Endothelial cell of umbilical vein (primary cell): ENCODE results near the gene KRT8.

ENCODE experiments used
- EZH2 ChIP-seq: IDR thresholded peaks from 2 replicates; pipeline ENCODE4 v1.6.1; 2012; ENCODE audit warnings: borderline replicate concordance, low read depth, mild to moderate bottlenecking, moderate library complexity, low read length, inconsistent platforms; ENCODE audit not compliant: severe bottlenecking
- JUN ChIP-seq: IDR thresholded peaks from 2 replicates; pipeline ENCODE4 v1.6.1; 2011; ENCODE audit warnings: borderline replicate concordance, low read depth; ENCODE audit not compliant: insufficient read length, insufficient read depth
- POLR2A ChIP-seq: IDR thresholded peaks from 2 replicates; pipeline ENCODE4 v1.6.1; 2012; ENCODE audit warnings: low read depth, mild to moderate bottlenecking, control low read depth, low read length
- POLR2AphosphoS5 ChIP-seq: IDR thresholded peaks from 2 replicates; pipeline ENCODE4 v1.6.1; 2012; ENCODE audit warnings: low read depth, mild to moderate bottlenecking, control low read depth, low read length, moderate library complexity; ENCODE audit not compliant: insufficient read depth
- TF ChIP-seq, protein P1 (sequence below), 2 donors: IDR thresholded peaks; 1 replicate in 1 of 2; 2 replicates in 1 of 2; pipeline ENCODE4 v1.5.1; 2011; ENCODE audit warnings: low read length in 2 of 2, mild to moderate bottlenecking in 2 of 2, moderate library complexity in 2 of 2, control low read depth in 1 of 2, inconsistent platforms in 1 of 2, low read depth in 1 of 2; ENCODE audit not compliant: insufficient read depth in 1 of 2; ENCODE audit errors: extremely low read depth in 1 of 2

DNA sequence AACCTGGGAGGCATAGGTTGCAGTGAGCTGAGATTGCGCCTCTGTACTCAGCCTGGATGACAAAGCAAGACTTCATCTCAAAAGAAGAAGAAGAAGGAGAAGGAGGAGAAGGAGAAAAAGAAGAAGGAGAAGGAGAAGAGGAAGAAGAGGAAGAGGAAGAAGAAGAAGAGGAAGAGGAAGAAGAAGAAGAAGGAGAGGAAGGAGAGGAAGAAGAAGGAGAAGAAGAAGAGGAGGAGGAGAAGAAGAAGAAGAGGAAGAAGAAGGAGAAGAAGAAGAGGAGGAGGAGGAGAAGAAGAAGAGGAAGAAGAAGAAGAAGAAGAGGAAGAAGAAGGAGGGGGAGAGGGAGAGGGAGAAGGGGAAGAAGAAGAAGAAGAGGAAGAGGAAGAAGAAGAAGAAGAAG is 12.9 kb upstream of the KRT8 start:
- no peak for TF ChIP-seq POLR2A
- TF ChIP-seq, protein P1, sequence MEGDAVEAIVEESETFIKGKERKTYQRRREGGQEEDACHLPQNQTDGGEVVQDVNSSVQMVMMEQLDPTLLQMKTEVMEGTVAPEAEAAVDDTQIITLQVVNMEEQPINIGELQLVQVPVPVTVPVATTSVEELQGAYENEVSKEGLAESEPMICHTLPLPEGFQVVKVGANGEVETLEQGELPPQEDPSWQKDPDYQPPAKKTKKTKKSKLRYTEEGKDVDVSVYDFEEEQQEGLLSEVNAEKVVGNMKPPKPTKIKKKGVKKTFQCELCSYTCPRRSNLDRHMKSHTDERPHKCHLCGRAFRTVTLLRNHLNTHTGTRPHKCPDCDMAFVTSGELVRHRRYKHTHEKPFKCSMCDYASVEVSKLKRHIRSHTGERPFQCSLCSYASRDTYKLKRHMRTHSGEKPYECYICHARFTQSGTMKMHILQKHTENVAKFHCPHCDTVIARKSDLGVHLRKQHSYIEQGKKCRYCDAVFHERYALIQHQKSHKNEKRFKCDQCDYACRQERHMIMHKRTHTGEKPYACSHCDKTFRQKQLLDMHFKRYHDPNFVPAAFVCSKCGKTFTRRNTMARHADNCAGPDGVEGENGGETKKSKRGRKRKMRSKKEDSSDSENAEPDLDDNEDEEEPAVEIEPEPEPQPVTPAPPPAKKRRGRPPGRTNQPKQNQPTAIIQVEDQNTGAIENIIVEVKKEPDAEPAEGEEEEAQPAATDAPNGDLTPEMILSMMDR (IDR thresholded peaks at IDR 0.05; ENCODE audit: extremely low read depth in 1 of 2, insufficient read depth in 1 of 2, low read depth in 1 of 2, low read length in 2 of 2): no peak
- TF ChIP-seq EZH2: no peak
- no peak for TF ChIP-seq POLR2AphosphoS5
- TF ChIP-seq JUN: no peak
